Measurements from ENCODE around the gene WEE2.
A peak's percentile ranks its signal among the peaks of the same experiment; 100 is the strongest.

The WEE2 gene

GRCh38 chr7:141666071-141666470 lies 42.1 kb upstream of the WEE2 start:
- H3K4me3 ChIP-seq (replicated peaks; ENCODE audit: low read depth, low read length) = no peak overlapping the region
- TF ChIP-seq CTCF (IDR thresholded peaks at IDR 0.05; ENCODE audit: low read depth, low read length, missing control alignments) = no peak
- DNase-seq (ENCODE audit: extremely low read depth, low read depth) = no peak

GRCh38 chr7:141668853-141669252 lies 39.3 kb upstream of the WEE2 start:
- H3K4me3 ChIP-seq (replicated peaks; ENCODE audit: low read depth, low read length) = no peak overlapping the region
- DNase-seq (ENCODE audit: extremely low read depth, low read depth) = no peak
- TF ChIP-seq CTCF (IDR thresholded peaks at IDR 0.05; ENCODE audit: low read depth, low read length, missing control alignments) = no peak

GRCh38 chr7:141671705-141672496 lies 36.3 kb upstream of the WEE2 start:
- TF ChIP-seq CTCF (IDR thresholded peaks at IDR 0.05; ENCODE audit: low read depth, low read length, missing control alignments) = no peak
- DNase-seq (ENCODE audit: extremely low read depth, low read depth) = no peak
- H3K4me3 ChIP-seq (replicated peaks; ENCODE audit: low read depth, low read length) = no peak overlapping the region

GRCh38 chr7:141673346-141673745 lies 34.8 kb upstream of the WEE2 start:
- no peak for DNase-seq (ENCODE audit: extremely low read depth, low read depth)
- no peak overlapping the region for H3K4me3 ChIP-seq (replicated peaks; ENCODE audit: low read depth, low read length)
- TF ChIP-seq CTCF (IDR thresholded peaks at IDR 0.05; ENCODE audit: low read depth, low read length, missing control alignments) = no peak

- H3K4me3 ChIP-seq (replicated peaks; ENCODE audit: low read depth, low read length) = no peak overlapping the region
- no peak for TF ChIP-seq CTCF (IDR thresholded peaks at IDR 0.05; ENCODE audit: low read depth, low read length, missing control alignments)
- DNase-seq (ENCODE audit: extremely low read depth, low read depth) = no peak
These were observed 33.9 kb upstream of the WEE2 start for GRCh38 chr7:141674171-141674671.

GRCh38 chr7:141674702-141675101 lies 33.5 kb upstream of the WEE2 start:
- no peak for DNase-seq (ENCODE audit: extremely low read depth, low read depth)

More at GRCh38 chr7:141674702-141675101, 33.5 kb upstream of the WEE2 start:
- TF ChIP-seq CTCF (IDR thresholded peaks at IDR 0.05; ENCODE audit: low read depth, low read length, missing control alignments) = peak; percentile 34
- no peak overlapping the region for H3K4me3 ChIP-seq (replicated peaks; ENCODE audit: low read depth, low read length)

Data from HFF-Myc (cell line).